Activated naive CD4-positive, alpha-beta T cell treated with anti-CD3 and anti-CD28 coated beads, Interleukin-2, amount 50 U/mL, for 16 hours (primary cell): ENCODE data around the gene FUZ.

Source experiments
- DNase-seq: peaks from one replicate; pipeline ENCODE4 v3.0.0-alpha.2; 2020

Gene FUZ

DNA sequence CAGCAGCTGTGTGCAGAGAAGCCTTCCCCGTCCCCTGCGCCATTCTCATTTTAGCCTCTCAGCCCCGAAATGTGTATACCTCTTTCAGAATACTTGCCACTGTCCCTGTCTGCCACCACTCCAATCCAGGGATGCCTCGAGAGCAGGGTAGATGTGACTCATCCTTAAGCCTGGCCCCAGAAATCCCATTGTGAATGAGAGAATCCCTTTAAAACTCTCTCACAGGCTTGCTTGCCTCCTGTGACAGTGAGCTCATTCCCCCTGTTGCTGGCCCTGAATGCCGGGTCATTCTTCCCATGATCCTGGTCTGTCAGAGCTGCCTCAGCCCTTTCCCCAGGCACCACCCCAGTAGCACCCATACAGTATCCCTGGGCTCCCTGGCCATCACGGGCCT is 36.7 kb downstream of the FUZ start:
- no peak for DNase-seq

DNA sequence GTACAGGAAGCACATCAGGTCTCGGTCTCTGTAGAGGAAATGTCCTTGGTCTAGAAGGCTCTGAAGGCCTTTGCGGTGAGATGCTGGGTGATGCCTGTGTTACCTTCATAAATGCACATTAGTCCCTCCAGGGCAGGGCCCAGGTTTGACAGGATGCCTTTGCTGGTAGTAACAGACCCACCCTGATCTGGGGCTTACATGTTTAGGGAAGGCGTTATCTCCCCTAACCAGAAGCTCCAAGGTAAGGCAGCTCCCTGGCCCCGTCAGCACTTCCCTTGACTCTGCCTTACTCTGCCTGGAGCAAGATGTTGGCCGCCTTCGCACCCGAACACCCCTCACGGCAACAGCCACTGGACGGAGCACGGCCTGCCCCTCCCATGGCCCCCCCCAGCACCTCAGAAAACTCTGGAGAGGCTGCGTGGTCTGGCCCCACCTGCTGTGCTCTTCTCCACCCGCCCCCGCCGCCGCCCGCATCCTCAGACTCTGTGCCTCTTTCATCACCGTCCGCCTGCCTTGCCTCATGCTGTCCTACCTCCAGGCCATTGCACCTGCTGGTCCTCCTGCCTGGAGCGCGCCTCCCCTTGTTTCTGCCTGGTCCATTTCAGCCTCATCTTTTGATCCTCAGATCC is 37.2 kb downstream of the FUZ start:
- no peak for DNase-seq

DNA sequence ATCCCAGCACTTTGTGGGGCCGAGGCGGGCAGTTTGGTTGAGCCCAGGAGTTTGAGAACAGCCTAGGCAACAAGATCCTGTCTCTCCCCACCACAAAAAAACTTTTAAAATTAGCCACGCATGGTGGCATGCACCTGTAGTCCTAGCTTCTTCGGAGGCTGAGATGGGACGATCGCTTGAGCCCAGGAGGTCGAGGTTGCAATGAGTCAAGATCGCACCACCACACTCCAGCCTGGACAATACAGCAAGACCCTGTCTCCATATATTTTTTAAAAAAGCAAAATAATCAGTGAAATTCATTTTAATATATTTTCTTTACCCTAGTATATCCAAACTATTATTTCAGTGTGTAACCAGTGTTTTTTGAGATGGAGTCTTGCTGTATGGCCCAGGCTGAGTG is 38.1 kb downstream of the FUZ start:
- DNase-seq: no peak

DNA sequence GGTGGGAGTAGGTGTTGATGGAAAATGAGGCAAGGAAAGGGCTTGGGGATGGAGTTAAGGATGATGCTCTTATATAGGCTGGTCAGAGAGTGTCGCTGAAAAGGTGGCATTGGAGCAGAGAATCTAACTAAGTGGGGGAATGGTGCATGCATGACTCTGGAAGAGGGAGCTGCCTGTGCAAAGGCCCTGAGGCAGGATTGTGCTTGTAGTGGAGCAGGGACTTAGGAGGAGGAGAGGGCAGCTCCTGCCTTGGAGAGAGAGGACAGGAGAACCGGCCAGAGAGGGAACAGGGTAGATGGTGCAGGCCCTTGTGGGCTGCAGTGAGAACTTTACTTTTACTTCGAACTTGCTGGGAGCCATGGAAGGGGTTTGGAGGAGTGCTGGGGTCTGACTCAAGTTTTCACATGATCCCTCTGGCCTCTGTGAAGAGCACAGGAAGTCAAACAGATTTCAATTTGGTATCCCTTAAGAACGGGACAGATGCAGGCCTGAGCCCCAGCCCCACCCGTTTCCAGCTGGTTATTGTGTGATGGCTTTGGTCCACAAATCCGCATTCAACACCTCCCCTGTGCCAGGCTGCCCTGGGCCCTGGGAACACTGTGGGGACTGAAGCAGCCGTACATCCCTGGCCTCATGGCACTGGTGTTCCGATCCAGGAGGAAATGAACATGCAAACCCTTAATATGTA is 39.3 kb downstream of the FUZ start:
- no peak for DNase-seq

DNA sequence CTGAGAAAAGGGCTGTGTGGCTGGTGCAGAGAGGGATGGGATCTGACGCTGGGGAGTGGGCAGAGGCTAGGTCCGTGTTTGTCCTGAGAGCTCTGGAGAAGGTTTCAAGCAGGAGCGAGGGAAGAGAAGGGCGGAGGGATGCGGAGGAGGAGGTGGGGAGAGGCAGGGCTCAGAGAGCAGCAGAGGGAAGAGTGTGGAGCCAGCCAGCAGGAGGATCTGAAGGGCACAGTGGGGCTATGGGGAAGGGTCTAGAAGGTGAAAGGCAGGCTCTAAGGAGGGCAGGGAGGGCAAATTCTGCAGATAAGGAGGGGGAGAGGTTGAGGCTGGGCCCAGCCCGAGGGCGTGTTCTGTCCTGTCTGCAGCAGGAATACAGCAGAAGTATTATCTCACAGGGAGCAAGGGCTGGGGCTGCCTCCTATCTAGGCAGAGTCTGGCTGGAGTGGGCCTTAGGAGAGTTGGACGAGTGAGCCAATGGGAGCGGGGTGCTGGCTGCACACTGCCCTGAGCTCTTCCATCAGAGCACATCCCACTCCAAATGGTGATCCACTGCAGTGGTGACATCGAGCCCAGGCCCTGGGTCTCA is 40.2 kb downstream of the FUZ start:
- no peak for DNase-seq

- DNase-seq: no peak
These were observed 41.4 kb downstream of the FUZ start for GRCh38 chr19:49771674-49772139.

DNA sequence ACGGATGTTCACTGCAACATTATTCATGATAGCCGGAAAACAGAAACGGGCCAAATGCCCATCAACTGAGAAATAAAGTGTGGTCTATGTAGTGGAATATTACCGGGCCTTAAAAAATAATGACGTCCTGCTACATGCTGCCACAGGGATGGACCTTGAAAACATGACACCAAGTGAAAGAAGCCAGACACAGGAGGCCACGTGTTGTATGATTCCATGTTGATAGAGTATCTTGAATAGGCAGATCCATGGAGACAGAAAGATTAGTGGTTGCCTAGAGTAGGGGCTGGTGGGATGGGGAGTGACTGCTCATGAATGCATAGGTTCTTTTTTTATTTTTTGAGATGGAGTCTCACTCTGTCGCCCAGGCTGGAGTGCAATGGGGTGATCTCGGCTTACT is 42.6 kb downstream of the FUZ start:
- no peak for DNase-seq

DNA sequence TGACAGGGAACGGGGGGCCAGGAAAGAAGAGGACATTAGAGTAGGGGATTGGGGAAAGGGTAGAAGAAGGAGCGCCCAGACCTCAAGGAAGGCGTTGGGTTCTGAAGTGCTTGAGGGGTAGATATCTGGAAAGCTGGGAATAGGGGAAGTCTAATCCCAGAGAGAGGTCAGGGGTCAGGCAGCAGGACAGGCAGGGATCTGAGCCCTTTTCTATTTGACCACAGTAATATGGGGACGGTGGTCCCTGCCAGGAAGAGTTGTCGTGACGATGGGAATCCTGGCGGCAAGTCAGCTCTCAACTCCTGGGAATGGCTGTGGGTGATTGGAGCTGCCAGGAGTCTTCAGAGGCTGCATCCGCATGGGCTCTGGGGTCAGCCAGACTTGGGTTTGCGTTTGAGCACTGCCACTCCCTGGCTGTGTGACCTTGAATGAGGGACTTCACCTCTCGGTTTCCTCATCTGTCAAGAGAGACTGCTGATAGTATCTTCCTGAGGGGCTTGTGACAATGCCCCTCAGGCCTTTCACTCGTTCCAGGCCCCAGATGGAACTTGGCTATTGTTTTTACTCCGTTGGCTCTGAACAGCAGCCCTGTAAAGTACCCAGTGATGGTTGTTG is 45.0 kb downstream of the FUZ start:
- DNase-seq: no peak

DNA sequence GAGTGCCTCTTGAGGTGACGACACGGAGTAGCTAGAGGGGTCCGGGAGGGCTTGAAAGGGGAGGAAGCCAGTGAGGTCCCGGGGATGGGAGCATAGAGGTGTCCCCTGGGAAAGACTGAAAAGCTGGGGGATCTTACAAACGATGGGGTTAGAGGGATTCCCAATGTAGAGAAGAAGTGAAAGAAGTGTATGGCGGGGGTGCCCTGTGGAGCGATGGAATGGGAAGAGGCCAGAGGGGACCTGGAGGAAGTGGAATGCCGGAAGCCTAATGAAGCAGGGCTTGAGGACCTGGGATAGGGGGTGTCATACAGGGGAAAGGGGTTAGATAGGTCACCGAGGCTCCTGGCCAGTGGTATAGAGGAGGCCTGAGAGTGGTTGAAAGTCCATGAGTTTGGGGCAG is 45.7 kb downstream of the FUZ start:
- no peak for DNase-seq

- no peak for DNase-seq
These were observed 46.2 kb downstream of the FUZ start, which contains the start of gene AP2A1 for GRCh38 chr19:49766930-49767299. AP2A1 (plus strand) TSS chr19:49767001; CDS start chr19:49767134, 133 bp downstream.

- peak; percentile 98 for DNase-seq
These were observed 46.8 kb downstream of the FUZ start for GRCh38 chr19:49766007-49766929.

DNA sequence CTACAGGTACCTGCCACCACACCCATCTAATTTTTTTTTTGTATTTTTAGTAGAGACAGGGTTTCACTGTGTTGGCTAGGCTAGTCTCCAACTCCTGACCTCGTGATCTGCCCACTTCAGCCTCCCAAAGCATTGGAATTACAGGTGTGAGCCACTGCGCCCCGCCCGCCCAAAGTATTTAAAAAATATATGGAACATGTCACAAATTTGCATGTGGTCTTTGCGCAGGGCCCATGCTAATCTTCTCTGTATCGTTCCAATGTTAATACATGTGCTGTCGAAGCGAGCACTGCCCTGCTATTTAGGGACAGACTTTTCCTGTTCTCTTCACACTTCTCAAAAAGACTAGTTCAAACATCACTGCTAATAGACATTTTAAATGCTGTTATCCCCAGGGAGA is 48.8 kb downstream of the FUZ start:
- DNase-seq: no peak

DNA sequence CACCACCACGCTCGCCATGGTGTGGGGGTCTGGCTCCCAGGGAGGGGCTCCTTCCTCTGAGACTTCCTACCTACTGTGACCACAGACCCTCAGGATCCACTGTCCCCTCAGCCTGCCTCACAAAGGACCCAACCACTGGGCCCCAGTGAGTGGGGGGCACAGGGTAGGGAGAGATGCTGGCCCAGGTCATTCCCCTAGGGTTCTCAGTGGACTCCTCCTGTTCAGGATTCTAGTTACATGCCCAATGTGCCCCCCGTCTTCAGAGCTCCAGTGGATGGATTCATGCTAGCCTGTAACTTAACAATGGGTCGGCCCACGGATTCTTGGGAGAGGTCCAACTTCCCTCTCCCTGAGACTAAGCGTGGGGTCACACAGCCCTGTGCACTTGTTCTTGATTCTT is 49.9 kb downstream of the FUZ start, which contains the start of gene TSKS:
Gene TSKS (minus strand): TSS at position 77 of the 400 bp plus-strand sequence. CDS start 59 bp downstream, at position 18.
- no peak for DNase-seq

DNA sequence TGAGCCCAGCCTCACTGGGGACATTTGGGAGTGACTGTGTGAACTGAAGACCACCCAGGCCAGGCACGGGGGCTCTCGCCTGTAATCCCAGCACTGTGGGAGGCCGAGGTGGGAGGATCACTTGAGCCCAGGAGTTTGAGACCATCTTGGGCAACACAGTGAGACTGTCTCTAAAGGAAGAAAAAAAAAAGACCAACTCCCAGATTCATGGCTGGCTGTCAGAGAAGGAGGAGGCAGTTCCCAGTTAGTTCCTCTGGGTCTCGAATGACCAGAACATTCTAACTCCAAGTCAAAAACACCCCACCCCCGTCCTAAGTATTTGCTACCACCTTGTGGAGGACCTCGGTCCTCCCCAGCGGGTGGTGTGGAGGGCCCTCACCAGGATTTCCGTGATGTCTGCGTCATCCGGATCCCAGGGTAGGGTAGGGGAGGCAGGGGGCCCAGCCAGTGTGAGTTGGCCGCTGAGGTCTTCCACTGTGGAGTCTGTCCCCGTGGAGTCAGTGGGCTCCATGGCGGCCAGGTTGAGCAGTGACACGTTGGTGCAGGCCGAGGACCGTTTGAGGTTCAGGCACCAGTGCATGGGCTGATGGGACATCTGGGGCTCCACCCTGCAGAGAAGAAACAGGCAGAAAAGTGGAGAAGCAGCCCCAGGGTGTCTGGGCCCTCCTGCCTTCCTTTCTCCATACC is 51.3 kb downstream of the FUZ start:
- no peak for DNase-seq

DNA sequence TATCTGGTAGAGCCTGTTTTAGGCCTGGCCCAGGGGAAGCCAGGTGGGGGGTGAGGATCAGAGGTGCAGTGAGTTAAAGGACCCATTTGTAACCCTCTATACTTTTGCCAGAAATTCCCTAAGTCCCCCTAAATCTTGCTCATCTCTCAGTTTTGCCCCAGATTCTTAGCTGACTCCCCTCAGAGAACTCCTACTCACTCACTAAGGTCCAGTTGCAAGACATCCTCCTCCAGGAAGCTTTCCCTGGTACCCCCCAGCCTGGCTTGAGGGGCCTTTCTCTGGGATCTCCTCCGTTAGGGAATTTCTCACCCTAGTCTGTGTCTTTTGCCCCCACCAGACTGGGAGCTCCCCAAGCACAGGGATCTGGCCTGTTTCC is 51.9 kb downstream of the FUZ start:
- DNase-seq: no peak

- DNase-seq: no peak
These were observed 54.8 kb downstream of the FUZ start for GRCh38 chr19:49758292-49758691.
